ENCODE results near the gene PARD3.

GRCh38 chr10:34637418-34637911 lies 177.6 kb downstream of the PARD3 start:
- TF ChIP-seq TAF1 (IDR thresholded peaks at IDR 0.05; ENCODE audit: borderline replicate concordance, insufficient read depth, low read length) (no peak), SIN3A (IDR thresholded peaks at IDR 0.05; ENCODE audit: borderline replicate concordance, insufficient read depth, low read length) (no peak), POLR2AphosphoS5 (IDR thresholded peaks at IDR 0.05; ENCODE audit: low read depth, low read length) (no peak)
